ENCODE measurements around the gene SPDYE17.
"Not testable (repeated sequence)": the region's sequence is repeated elsewhere in the genome, so short reads cannot be mapped to it uniquely, and the experiment has no call there.

- TF ChIP-seq CTCF (conservative IDR thresholded peaks at IDR 0.05; ENCODE audit: low read depth, low read length); EZH2 (IDR thresholded peaks at IDR 0.05; ENCODE audit: borderline replicate concordance, low read depth, low read length, poor library complexity, severe bottlenecking): not testable (repeated sequence)
Observed at GRCh38 chr7:76974336-76974735, 57.8 kb downstream of the SPDYE17 start.

Measured in A673 (cell line).